ENCODE results near the gene HADHA.
"Not testable (repeated sequence)": the region's sequence is repeated elsewhere in the genome, so short reads cannot be mapped to it uniquely, and the experiment has no call there.

Gene HADHA

DNA sequence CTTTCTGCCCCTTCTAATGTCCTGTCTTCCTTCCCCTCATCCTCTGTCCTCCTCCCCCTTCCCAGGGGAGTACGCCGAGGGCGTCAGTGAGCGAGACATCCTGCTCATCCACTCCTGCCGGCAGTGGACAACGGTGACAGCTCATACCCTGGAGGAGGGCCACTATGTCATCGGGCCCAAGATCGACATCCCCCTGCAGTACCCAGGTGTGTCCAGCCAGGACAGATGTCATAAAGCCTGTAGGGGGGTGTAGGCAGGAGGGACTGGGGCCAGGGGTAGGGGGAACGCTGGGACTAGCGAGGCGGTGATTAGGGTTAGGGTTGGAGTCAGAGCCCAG lies 68.2 kb downstream of the HADHA start:
- DNase-seq (ENCODE audit: low read depth in 2 of 3, low spot score in 2 of 3): no peak

DNA sequence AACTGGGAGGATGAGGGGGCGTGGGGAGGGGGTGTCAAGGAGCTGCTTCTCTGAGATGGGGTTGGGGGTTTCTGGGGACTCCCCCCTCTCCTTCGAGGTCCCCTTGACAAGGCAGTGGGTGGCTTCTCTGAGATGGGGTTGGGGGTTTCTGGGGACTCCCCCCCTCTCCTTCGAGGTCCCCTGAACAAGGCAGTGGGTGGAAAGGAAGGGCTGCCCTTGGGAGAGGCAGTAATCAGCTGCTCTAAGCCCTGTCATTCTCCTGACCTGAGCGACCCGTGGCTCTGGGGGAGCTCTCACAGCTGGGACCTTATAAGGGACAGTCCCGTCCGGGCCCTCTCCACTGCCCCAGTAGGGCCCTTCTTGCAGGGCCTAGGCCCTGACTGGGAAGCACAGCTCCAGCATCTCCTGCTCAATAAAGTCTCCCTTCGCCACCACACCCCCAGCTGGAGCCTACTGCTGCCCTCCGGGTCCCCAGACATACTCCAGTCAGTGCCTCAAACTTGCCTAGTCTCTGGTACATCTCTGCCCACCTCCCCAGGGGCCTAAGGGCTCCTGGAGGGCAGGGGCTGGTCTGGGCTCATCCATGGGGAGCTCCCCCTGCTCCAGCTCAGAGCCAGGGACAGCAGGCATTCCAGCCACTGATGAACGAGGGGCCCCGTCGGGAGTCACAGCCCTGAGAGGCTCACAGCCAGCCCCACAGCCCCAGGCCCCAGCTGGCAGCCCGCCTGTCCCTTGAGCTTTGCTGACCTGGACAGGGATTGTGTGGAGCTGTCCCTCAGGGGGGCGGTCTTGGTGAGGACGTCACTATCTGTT lies 68.8 kb downstream of the HADHA start:
- no peak for DNase-seq (ENCODE audit: low read depth in 2 of 3, low spot score in 2 of 3)

DNA sequence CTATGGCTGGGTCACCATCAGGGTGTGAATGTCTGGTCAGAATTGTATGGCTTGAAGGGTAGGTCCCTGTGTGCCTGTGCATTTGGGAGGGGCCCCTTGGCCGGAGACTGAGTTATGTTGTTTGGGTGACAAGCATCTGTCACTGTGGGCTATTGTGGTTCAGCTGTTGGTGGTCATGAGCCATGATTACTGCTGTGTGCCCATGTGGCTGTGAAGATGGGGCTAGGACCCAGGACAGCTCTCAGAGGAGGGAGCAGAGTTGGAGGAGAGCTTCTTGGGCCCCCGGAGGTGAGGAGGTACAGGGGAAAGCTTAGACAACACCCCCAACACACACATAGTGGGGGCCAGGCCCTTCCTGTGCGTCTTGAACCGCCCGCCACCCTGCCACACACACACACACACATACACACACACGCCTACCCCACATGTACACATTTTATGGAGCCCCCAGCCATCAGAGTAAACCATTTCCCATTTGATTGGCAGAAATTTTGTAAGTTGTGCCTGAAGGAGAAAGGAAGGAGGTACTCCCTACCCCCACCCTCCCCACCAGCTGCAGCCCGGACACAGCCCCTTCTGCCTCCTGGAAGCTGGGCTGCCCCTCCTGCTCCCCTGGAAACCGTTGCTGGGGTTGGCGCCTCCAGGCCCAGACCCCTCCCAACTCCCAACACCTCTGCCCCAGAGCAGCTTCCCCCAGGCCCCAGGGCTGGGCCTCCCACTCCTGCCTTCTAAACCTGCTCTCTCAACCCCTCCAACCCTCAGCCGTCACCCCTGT lies 69.6 kb downstream of the HADHA start:
- DNase-seq (ENCODE audit: low read depth in 2 of 3, low spot score in 2 of 3): no peak

DNA sequence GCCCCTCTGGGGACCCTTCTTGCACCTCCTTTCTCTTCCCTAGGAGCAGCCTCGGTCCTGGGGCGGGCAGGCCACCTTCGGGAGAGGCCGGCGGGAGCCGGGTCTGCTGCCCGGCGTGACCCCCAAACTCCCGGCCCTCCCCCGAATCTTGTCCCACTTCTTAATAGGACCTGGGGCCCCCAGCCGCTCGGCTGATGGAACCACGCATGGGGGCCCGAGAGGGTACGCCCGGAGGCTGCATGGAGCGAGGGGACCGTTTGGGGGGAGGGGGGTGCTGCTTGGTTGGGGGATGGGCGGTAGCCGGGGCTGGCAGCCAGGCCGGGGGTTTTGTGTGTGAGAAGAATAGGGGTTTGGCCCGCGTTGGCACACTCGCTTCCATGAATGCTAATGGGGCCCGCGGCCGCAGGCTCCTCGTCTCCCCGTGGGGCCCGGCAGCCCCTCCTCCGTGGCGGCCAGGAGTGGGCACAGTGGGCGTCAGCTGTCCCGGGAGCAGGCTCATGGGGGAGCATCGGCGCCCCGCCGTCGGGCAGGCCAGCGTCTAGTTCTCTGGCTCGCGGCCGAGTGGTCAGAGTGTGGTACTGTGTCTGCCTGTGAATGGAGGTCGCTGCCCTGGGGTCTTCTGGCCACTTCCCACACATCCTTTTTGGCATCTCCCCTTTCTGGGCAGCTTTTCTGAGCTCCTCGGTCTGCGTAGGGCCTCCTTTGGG lies 70.5 kb downstream of the HADHA start:
- no peak for DNase-seq (ENCODE audit: low read depth in 2 of 3, low spot score in 2 of 3)

DNA sequence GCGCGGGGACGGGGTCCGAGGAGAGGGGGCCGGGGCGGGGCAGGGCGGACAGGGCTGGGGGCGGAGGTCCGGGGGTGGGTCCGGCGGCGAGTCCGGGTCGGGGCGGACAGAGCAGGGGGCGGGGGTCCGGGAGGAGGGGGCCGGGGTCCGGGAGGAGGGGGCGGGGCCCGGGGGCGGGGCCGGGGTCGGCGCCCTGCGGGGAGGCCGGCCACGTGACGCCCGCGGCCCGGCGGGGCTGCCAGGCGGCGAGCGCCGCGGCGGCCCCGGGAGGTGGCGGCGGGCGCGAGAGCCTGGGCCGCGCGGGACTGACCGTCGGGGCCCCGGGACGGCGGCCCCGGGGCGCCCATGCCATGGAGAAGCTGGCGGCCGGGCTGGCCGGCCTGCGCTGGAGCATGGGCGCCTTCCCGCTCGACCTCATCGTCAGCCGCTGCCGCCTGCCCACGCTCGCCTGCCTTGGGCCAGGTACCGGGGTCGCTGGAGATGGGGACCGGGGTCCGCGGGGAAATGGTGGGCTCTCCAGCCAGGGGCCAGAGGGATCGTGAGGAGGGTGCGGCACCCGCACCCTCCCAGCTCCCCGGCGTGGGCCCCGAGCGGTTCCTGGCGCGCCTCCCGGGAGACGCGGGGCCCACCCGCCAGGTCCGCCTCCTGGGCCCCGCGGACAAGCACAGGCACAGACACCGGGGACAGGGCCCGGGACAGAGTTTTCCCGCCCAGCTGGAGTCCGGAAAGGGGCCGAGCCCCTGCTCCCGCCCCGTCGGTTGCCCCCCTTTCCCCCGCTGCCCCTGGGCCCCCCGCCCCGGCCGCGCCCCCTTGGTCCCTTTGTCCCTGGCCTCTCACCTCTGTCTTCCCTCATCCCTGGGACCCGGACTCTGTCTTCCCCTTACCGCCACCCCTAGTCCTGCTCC lies 71.3 kb downstream of the HADHA start, which contains the start of gene GAREM2:
TSS of gene GAREM2 (plus strand) at position 218 of the 905 bp plus-strand sequence. CDS start at position 351, 133 bp downstream.
- no peak for DNase-seq (ENCODE audit: low read depth in 2 of 3, low spot score in 2 of 3)

DNA sequence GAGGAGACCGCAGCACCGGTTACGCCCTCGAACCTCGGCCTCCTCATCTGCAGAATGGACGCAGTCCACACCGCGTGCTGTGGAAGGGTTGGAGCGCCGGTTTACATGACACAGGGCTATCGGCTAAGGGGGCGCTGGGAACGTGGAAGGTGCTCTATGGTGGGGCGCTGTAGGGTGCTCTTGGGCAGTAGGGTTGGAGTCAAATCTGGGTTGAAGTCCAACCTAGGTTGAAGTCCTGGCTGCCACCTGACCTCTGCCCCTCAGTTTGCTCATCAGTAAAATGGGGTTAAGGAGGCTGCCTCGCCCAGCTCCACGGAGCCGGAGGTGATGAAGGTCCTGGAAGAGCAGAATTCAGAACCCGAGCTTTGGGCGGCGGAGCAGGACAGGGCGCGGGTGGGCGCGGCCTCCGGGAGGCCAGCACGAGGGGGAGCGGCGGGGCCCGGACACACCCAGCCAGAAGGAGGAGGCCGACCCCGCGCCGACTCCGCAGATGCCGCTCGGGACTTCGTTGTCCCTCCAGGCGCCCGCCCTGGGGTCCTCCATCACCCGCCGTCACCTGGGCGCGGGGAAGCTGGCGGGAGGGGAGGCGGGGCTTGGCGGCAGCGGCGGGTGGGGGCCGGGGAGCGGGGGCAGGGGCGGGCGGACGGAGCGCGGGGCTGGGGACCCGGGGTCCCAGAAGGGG lies 72.1 kb downstream of the HADHA start:
- no peak for DNase-seq (ENCODE audit: low read depth in 2 of 3, low spot score in 2 of 3)

DNA sequence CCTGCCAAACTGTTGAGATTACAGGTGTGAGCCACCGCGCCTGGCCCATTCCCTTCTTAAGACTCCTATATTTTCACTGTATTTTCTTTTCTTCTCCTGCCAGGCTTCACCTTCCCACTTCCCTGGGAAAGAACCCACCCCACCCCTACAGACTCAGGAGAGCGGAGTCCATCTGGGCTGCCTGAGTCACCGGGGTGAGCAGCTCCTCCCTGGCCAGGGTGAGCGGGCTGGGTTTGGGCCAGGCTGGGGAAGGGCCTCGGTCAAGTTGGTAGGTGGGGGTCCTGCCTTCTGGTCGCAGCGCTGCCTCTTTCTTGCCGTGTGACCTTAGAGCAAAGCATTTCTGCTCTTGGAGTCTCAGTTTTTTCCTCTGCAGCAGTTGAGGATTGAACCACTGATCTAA lies 73.6 kb downstream of the HADHA start:
- no peak for DNase-seq (ENCODE audit: low read depth in 2 of 3, low spot score in 2 of 3)

DNA sequence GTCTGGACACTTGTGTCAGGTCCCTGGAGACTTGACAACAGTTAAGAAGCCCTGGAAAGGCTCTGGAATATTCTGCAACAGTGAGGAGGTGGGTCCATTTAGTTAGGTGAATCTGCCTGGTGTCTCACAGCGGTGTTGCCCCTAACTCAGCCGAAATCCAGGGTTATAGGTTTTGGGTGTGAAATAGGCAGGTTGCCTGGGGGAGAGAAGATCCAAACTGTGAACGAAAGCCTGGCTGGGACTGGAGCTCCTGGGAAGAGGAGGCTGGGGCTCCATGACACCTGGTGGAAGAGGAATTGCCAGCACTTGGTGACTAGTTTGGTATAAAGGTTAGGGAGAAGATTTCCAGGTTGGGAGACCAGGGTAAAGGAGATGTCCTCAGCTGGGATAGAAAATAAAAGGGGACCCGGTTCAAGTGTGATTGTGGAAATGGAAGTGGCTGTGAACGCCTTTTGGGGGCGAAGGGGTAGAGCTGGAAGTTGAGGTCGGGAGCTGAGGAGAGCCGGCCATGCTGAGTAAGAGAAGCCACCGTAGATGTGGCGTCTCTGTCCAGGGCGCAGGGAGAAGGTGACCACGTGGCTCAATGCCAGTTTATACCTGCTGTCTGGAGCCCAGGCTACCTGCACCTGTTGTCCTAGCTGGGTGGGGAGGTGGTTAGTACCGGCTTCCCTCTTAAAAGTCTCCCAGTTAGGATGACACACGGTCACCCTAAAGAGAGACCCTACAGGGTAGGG lies 74.6 kb downstream of the HADHA start:
- DNase-seq (ENCODE audit: low read depth in 2 of 3, low spot score in 2 of 3): no peak

DNA sequence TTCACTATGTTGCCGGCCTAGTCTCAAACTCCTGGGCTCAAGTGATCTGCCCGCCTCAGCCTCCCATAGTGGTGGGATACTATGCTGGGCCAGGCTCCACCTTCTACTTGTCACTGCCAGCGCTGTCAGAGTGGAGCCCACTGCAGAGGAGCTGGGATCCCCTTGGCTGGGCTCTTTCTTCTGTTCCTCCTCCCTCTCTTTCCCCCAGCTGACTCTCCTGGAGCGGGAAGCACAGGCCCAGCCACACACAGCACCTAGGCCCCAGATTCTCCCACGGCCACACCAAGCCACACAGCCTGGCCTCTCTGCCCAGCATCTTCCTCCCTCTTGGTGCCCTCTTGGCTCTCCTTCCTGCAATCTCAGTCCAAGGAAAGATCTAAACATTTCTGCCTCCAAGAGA lies 75.2 kb downstream of the HADHA start:
- no peak for DNase-seq (ENCODE audit: low read depth in 2 of 3, low spot score in 2 of 3)

DNA sequence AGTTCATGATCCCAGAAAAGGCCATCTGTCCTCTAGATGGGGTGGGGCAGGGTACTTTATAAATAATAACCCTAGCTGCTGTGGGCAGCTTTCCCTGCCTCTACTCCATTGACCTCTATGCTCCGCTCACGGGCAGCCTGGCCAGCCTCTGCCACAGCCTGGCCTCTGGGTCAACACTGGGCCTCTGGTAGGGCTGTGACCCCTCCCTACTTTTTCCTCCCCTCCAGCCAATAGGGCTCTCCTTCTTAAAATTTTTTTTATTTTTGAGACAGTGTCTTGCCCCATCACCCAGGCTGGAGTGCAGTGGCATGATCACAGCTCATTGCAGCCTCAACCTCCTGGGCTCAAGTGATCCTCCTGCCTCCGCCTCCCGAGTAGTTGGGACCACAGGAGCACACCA lies 75.6 kb downstream of the HADHA start:
- DNase-seq (ENCODE audit: low read depth in 2 of 3, low spot score in 2 of 3): no peak

DNA sequence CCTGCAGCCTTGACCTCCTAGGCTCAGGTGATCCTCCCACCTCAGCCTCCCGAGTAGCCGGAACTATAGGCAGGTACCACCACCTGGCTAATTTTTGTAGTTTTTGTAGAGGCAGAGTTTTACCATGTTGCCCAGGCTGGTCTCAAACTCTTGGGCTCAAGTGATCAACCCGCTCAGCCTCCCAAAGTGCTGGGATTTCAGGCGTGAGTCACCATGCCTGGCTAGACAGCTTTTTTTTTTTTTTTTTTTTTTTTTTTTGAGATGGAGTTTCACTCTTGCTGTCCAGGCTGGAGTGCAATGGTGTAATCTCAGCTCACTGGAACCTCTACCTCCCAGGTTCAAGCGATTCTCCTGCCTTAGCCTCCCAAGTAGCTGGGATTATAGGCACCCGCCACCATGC lies 77.9 kb downstream of the HADHA start:
- DNase-seq (ENCODE audit: low read depth in 2 of 3, low spot score in 2 of 3): not testable (repeated sequence)

DNA sequence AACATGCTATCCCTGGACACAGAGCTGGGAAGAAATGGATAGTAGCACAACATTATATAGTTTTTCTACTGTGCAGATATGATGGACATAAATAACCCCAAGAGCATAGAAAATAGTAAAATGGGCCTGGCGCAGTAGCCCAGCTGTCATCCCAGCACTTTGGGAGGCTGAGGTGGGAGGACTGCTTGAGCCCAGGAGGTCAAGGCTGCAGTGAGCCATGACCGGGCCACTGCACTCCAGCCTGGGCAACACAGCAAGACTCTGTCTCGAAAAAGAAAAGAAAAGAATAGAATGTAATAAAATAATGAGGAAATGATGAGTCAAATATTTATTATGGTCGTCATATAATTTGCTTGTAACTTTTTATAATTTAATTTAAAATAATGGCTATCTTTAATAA lies 79.0 kb downstream of the HADHA start:
- DNase-seq (ENCODE audit: low read depth in 2 of 3, low spot score in 2 of 3): no peak

DNA sequence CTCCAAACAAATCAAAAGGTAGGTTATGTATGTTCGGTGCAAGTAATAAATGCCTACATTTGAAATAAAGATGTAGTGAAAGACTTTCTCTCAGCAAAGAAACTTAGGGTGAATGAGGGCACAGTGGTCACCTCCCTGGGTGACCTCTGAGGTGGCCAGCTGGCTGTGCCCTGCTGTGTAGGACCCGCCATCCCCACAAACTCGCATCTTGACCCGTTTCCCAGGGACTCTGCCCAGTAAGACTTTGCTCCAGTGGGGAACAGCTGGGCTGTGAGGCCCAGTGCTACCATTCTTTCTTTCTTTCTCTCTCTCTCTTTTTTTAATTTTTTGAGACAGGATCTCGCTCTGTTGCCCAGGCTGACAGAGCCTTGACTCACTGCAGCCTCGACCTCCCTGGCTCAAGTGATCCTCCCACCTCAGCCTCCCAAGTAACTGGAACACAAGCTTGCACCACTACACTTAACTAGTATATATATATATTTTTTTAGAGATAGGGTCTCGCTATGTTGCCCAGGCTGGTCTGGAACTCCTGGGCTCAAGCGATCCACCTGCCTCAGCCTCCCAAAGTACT lies 79.7 kb downstream of the HADHA start:
- no peak for DNase-seq (ENCODE audit: low read depth in 2 of 3, low spot score in 2 of 3)

DNA sequence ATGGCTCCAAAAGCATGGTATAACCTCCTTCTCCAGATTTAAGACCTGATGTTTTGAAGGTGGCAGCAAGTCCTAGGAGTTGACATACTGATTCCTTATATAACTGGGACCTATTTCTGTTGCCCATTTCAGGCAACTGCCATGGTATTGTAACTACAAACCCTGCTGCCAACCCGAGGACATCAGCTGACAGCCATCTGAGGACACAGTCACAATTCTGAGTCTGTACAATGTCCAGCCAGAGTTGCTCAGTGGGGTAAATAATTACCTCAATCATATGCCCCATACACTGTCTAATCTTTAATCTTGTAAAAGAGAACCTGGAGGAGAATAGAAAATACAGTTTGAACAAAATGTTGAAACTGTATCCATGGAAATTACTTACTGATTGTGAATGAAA lies 80.2 kb downstream of the HADHA start:
- DNase-seq (ENCODE audit: low read depth in 2 of 3, low spot score in 2 of 3): no peak

DNA sequence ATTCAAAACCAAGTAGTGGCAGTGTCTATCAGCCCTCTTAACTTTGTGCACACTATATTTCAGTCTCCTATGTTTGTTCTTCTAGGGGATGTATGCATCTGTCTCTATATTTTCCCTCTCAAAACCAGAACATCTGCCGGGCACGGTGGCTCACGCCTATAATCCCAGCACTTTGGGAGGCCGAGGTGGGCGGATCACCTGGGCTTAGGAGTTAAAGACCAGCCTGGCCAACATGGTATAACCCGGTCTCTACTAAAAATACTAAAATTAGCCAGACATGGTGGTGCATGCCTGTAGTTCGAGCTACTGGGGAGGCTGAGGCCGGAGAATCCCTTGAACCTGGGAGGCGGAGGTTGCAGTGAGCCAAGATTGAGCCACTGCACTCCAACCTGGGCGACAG lies 81.5 kb downstream of the HADHA start:
- no peak for DNase-seq (ENCODE audit: low read depth in 2 of 3, low spot score in 2 of 3)

DNA sequence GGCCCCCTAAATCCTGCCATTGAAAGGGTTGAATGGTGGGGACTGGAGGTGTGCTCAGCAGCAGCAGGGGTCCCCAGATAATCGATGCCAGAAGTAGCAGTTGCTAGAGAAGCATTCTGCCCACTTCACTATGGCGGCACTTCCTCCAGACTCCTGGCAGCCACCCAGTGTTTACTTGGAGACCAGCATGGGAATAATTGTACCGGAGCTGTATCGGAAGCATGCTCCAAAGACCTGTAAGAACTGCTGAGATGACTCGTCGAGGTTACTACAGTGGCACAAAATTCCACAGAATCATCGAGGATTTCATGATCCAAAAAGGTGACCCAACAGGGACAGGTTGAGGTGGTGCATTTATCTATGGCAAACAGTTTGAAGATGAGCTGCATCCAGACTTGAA lies 82.5 kb downstream of the HADHA start:
- no peak for DNase-seq (ENCODE audit: low read depth in 2 of 3, low spot score in 2 of 3)

DNA sequence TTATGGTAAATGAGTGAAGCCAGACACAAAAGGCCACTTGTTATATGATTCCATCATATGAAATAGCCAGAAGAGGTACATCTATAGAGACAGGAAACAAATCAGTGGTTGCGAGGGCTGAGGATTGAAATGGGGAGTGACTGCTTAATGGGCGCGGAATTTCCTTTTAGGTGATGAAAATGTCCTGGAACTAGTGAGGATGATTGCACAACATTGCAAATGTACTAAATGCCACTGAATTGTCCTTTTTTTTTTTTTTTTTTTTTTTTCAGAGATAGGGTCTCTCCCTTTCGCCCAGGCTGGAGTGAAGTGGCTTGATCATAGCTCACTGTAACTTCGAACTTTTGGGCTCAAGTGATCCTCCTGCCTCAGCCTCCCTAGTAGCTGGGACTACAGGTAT lies 86.9 kb downstream of the HADHA start:
- no peak for DNase-seq (ENCODE audit: low read depth in 2 of 3, low spot score in 2 of 3)

DNA sequence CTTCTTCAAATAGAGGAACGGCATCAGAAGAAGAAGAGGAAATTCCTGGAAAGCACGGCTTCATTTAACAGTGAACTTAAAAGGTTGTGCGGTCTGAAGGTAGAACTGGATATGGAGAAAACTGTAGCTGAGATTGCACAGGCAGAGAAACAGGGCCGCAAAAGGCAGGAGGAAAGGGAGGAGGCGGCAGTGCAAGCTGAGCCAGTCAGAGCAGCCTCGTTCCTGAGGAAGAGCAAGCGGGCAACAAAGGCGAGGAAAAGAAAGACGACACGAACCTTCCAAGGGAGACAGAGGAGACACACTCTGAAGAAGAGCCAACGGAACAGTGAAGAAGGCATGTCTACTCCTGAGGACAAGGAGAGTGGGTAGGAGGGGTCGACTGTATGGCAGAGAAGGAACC lies 94.2 kb downstream of the HADHA start:
- no peak for DNase-seq (ENCODE audit: low read depth in 2 of 3, low spot score in 2 of 3)

DNA sequence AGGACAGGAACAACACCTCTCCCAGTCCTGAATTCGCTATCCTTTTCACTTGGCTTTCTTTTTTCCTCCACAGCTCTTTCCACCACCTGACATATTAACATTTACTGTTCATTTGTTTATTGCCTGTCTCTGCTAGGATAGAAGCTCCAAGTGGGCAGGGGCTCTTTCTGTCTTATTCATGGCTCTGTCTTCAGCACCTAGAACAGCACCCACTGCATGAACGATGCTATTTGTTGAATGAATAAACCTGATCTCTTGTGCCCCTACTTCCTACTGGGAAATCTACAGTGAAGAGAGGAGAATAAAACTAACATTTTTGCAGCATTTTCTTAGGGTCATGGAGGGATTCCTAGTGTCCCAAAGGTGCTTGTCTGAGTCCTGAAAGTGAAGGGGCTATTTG lies 95.9 kb downstream of the HADHA start:
- DNase-seq (ENCODE audit: low read depth in 2 of 3, low spot score in 2 of 3): no peak
